Activated naive CD4-positive, alpha-beta T cell treated with anti-CD3 and anti-CD28 coated beads, Interleukin-2, amount 50 U/mL, for 16 hours (primary cell): ENCODE data around the gene CER1.
"Not testable (repeated sequence)": the region's sequence is repeated elsewhere in the genome, so short reads cannot be mapped to it uniquely, and the experiment has no call there.

Source experiments
- DNase-seq: peaks from one replicate; pipeline ENCODE4 v3.0.0-alpha.2; 2020

The CER1 gene

GRCh38 chr9:14713187-14713767, 9.3 kb downstream of the CER1 start:
- no peak for DNase-seq

GRCh38 chr9:14710804-14711203, 11.7 kb downstream of the CER1 start:
- DNase-seq, result no peak

- DNase-seq, result no peak
These were observed 15.9 kb downstream of the CER1 start for GRCh38 chr9:14706530-14707140.

- no peak for DNase-seq
These were observed 17.5 kb downstream of the CER1 start for GRCh38 chr9:14705079-14705478.

GRCh38 chr9:14704281-14704680, 18.3 kb downstream of the CER1 start:
- no peak for DNase-seq

- no peak for DNase-seq
These were observed 20.3 kb downstream of the CER1 start for GRCh38 chr9:14702200-14702720.

- DNase-seq, result peak; percentile 61
These were observed 29.2 kb downstream of the CER1 start, which contains the start of gene ZDHHC21 for GRCh38 chr9:14693251-14693861. Gene ZDHHC21 (minus strand): TSS chr9:14693432. CDS start chr9:14674340, 19,092 bp downstream.

GRCh38 chr9:14692470-14693250, 29.9 kb downstream of the CER1 start:
- DNase-seq, result peak; percentile 46

- DNase-seq, result no peak
These were observed 31.4 kb downstream of the CER1 start for GRCh38 chr9:14690948-14691730.

- no peak for DNase-seq
These were observed 35.4 kb downstream of the CER1 start for GRCh38 chr9:14687042-14687719.

- no peak for DNase-seq
These were observed 36.4 kb downstream of the CER1 start for GRCh38 chr9:14686168-14686567.

GRCh38 chr9:14682616-14683015, 39.9 kb downstream of the CER1 start:
- DNase-seq, result not testable (repeated sequence)

GRCh38 chr9:14678776-14679175, 43.8 kb downstream of the CER1 start:
- DNase-seq, result no peak

- DNase-seq, result no peak
These were observed 44.7 kb downstream of the CER1 start for GRCh38 chr9:14677872-14678271.

- DNase-seq, result no peak
These were observed 45.1 kb downstream of the CER1 start for GRCh38 chr9:14677396-14677795.

GRCh38 chr9:14674630-14675029, 47.9 kb downstream of the CER1 start:
- DNase-seq, result no peak

- no peak for DNase-seq
These were observed 51.2 kb downstream of the CER1 start for GRCh38 chr9:14671377-14671776.

GRCh38 chr9:14670718-14671117, 51.8 kb downstream of the CER1 start:
- DNase-seq, result no peak
